CD14-positive monocyte (primary cell): ENCODE data around the gene NSMF. TPM values are rescaled to one million over a fixed set of nuclear protein-coding genes. Genes with fewer than 3 reads are reported as not detected.

Source experiments
- DNase-seq, 3 donors: peaks; one replicate each; pipeline ENCODE4 v3.0.0-alpha.2; 2011 to 2022
- H2AFZ ChIP-seq: 2 replicates; pipeline ENCODE4 v1.6.0; 2012; ENCODE audit warnings: mild to moderate bottlenecking, low read depth, low read length, inconsistent platforms; ENCODE audit not compliant: insufficient read depth, poor library complexity, severe bottlenecking
- H3K27ac ChIP-seq, 2 donors: 1 replicate in 1 of 2; 2 replicates in 1 of 2; pipeline ENCODE4 v1.5.1; 2012 to 2013; ENCODE audit warnings: low read length in 2 of 2, control low read depth in 1 of 2, inconsistent platforms in 1 of 2, low read depth in 1 of 2, mild to moderate bottlenecking in 1 of 2
- H3K27me3 ChIP-seq, 2 donors: one replicate each; pipeline versions ENCODE4 v1.6.0 to v1.6.1; 2011 to 2013; ENCODE audit warnings: low read length in 2 of 2; ENCODE audit not compliant: control insufficient read depth in 2 of 2, insufficient read depth in 2 of 2
- H3K36me3 ChIP-seq, 2 donors: replicated peaks in 1 of 2; 1 replicate in 1 of 2; 2 replicates in 1 of 2; pipeline versions ENCODE4 v1.5.1 to v1.6.1; 2012 to 2013; ENCODE audit warnings: low read length in 2 of 2, control low read depth in 1 of 2, inconsistent platforms in 1 of 2, mild to moderate bottlenecking in 1 of 2; ENCODE audit not compliant: insufficient read depth in 2 of 2, control insufficient read depth in 1 of 2
- H3K4me1 ChIP-seq, 2 donors: 1 replicate in 1 of 2; 2 replicates in 1 of 2; pipeline versions ENCODE4 v1.5.1 to v1.6.1; 2012 to 2013; ENCODE audit warnings: low read length in 2 of 2, control low read depth in 1 of 2, inconsistent platforms in 1 of 2, mild to moderate bottlenecking in 1 of 2, moderate library complexity in 1 of 2; ENCODE audit not compliant: insufficient read depth in 2 of 2, control insufficient read depth in 1 of 2
- H3K4me2 ChIP-seq: replicated peaks from 2 replicates; pipeline ENCODE3; 2012; ENCODE audit warnings: low read length, moderate library complexity, mild to moderate bottlenecking; ENCODE audit not compliant: poor library complexity, severe bottlenecking; ENCODE audit errors: extremely low read depth
- H3K4me3 ChIP-seq, 3 experiments: fragments of 200-600 bp in 1 of 3; sonication (generic) in 1 of 3; replicated peaks in 1 of 3; 1 replicate in 2 of 3; 2 replicates in 1 of 3; pipeline ENCODE4 v1.5.1; 2011 to 2013; ENCODE audit warnings: low read length in 3 of 3, mild to moderate bottlenecking in 3 of 3, control low read depth in 2 of 3, low read depth in 2 of 3, inconsistent platforms in 1 of 3, moderate library complexity in 1 of 3
- H3K79me2 ChIP-seq: 2 replicates; pipeline ENCODE4 v1.6.0; 2012; ENCODE audit warnings: mild to moderate bottlenecking, control low read depth, inconsistent platforms, low read length, moderate library complexity; ENCODE audit not compliant: insufficient read depth
- H3K9ac ChIP-seq: 2 replicates; pipeline ENCODE4 v1.6.0; 2017; ENCODE audit warnings: low read length, mild to moderate bottlenecking; ENCODE audit not compliant: insufficient read depth, poor library complexity, severe bottlenecking
- H3K9me3 ChIP-seq, 2 donors: replicated peaks in 1 of 2; 1 replicate in 1 of 2; 2 replicates in 1 of 2; pipeline versions ENCODE4 v1.5.1 to v1.6.1; 2012 to 2013; ENCODE audit warnings: low read length in 2 of 2, control low read depth in 1 of 2; ENCODE audit not compliant: control insufficient read depth in 1 of 2, insufficient read depth in 1 of 2
- H4K20me1 ChIP-seq: 2 replicates; pipeline ENCODE4 v1.6.0; 2012; ENCODE audit warnings: mild to moderate bottlenecking, low read length, control low read depth, moderate library complexity; ENCODE audit not compliant: insufficient read depth
- H3K27ac Mint-ChIP-seq, 7 donors: one replicate each; pipeline ENCODE4 v1.8.0; 2020; ENCODE audit warnings: mild to moderate bottlenecking in 7 of 7, mixed read lengths in 7 of 7, moderate library complexity in 6 of 7, inconsistent platforms in 2 of 7
- H3K27me3 Mint-ChIP-seq, 3 donors: one replicate each; pipeline ENCODE4 v1.8.0; 2021 to 2022; ENCODE audit warnings: low read depth in 3 of 3, mild to moderate bottlenecking in 3 of 3, mixed read lengths in 3 of 3, moderate library complexity in 3 of 3, inconsistent platforms in 1 of 3
- H3K36me3 Mint-ChIP-seq, 2 donors: one replicate each; pipeline ENCODE4 v1.8.0; 2020; ENCODE audit warnings: mixed read lengths in 2 of 2, inconsistent platforms in 1 of 2, mild to moderate bottlenecking in 1 of 2
- H3K4me1 Mint-ChIP-seq: one replicate; pipeline ENCODE4 v1.8.0; 2020; ENCODE audit warnings: mild to moderate bottlenecking, mixed read lengths
- H3K4me3 Mint-ChIP-seq, 2 donors: one replicate each; pipeline ENCODE4 v1.8.0; 2020; ENCODE audit warnings: mild to moderate bottlenecking in 2 of 2, mixed read lengths in 2 of 2, moderate library complexity in 1 of 2
- H3K9me3 Mint-ChIP-seq, 7 donors: one replicate each; pipeline ENCODE4 v1.8.0; 2020 to 2022; ENCODE audit warnings: mixed read lengths in 7 of 7, mild to moderate bottlenecking in 6 of 7, moderate library complexity in 6 of 7, inconsistent platforms in 2 of 7
- WGBS: methylation state at CpG from one replicate; pipeline ENCODE4 v1.1.5; 2013; ENCODE audit warnings: missing lambda C conversion rate; ENCODE audit not compliant: insufficient coverage; 5-methylcytosine and 5-hydroxymethylcytosine counted together
- intact Hi-C, 2 donors: fragments of 100-400 bp; cut with micrococcal nuclease; formaldehyde crosslinking; loops; one replicate each; pipeline versions ENCODE4 v1.15.0 to v1.15.1; 2023
- polyA plus RNA-seq, 3 donors: library from polyadenylated mRNA; depleted of rRNA in 1 of 3; unstranded in 2 of 3; stranded (reverse) in 1 of 3; fragments of 300-500 nt in 2 of 3; fragments of >200 nt in 1 of 3; fragmentation: Illumina TruSeq in 2 of 3; gene quantifications; 1 replicate in 2 of 3; 2 replicates in 1 of 3; pipeline ENCODE4 v1.2.3, GENCODE V29; 2012 to 2021
- TF ChIP-seq, protein P1 (sequence below): fragments of 200-600 bp; IDR thresholded peaks from one replicate; pipeline ENCODE4 v1.8.0; 2022; ENCODE audit warnings: antibody characterized with exemption, mild to moderate bottlenecking

NSMF gene
- polyA plus RNA-seq, 3 donors, result 4.6 to 68.4 (median 5.3) TPM

DNA sequence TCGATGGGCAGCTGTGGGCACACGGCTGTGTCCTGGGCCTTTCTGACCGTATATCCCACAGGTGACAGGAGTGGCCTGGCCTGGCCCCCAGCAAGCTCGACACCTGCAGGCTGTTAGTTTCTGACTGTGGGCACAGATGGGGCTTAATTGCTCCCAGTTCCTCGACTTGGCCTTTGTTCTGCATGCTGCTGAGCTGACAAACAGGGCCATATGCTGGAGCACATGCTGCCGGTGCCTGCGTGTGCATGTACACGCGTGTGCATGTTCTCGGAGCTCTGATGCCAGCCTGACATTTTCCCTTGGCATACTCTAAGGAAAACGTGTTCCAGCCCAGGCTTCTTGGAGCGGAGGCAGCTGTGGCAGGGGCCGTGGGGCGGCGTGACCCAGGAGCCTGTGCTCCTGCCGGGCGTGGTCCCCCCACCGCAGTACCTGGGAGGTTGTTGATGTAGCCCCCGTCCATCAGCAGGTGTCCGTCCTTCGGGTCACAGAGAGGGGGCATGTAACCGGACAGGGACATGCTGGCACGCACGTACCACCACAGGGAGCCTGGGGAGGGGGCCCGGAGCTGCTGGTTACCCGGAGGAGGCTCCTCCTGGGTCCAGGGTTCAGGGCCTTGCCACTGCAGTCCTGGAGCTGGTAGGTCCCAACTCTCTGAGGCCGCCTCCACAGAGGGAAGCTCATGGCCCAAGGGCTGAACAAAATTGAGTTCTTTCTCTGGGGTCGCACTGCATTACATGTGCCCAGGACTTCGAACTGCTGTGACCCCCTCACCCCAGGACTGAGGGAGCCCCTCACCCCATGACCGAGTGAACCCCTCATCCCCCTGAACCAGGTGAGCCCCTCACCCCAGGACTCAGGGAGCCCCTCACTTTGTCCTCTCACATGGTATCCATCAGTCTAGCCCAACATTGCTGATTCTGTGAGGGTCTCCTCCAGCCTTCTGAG lies 4.1 kb upstream of the NSMF start:
- 92% methylated on average over 28 of the region's 30 CpGs for WGBS
- Mint-ChIP-seq H3K27me3 (peaks cover 7 to 22% (median 11%) of the 10 kb centered on the region in 3 donors), H3K4me3 (peak overlapping the region in 1 of 2 donors; percentile 51), H3K27ac (no peak overlapping the region), H3K36me3 (no peaks in the 10 kb centered on the region), H3K4me1 (peaks cover 3% of the 10 kb centered on the region), H3K9me3 (peaks cover 0 to 14% (median 7%) of the 10 kb centered on the region in 7 donors)
- H3K4me1 ChIP-seq, result peaks cover 13 to 25% of the 10 kb centered on the region in 2 donors
- H3K79me2 ChIP-seq, result no peaks in the 10 kb centered on the region
- no peaks in the 10 kb centered on the region for H3K36me3 ChIP-seq
- H2AFZ ChIP-seq, result no peak overlapping the region
- no peaks in the 10 kb centered on the region for H4K20me1 ChIP-seq
- H3K9me3 ChIP-seq, result peaks cover 14 to 15% of the 10 kb centered on the region in 2 donors
- peaks cover 0 to 15% of the 10 kb centered on the region in 2 donors for H3K27me3 ChIP-seq
- H3K4me3 ChIP-seq, result no peak overlapping the region
- TF ChIP-seq, protein P1, sequence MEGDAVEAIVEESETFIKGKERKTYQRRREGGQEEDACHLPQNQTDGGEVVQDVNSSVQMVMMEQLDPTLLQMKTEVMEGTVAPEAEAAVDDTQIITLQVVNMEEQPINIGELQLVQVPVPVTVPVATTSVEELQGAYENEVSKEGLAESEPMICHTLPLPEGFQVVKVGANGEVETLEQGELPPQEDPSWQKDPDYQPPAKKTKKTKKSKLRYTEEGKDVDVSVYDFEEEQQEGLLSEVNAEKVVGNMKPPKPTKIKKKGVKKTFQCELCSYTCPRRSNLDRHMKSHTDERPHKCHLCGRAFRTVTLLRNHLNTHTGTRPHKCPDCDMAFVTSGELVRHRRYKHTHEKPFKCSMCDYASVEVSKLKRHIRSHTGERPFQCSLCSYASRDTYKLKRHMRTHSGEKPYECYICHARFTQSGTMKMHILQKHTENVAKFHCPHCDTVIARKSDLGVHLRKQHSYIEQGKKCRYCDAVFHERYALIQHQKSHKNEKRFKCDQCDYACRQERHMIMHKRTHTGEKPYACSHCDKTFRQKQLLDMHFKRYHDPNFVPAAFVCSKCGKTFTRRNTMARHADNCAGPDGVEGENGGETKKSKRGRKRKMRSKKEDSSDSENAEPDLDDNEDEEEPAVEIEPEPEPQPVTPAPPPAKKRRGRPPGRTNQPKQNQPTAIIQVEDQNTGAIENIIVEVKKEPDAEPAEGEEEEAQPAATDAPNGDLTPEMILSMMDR, result no peak
- DNase-seq, result peak in 1 of 3 donors; percentile 3
- H3K4me2 ChIP-seq, result no peak overlapping the region
- H3K27ac ChIP-seq, result no peak overlapping the region
- H3K9ac ChIP-seq, result no peak overlapping the region
- intact Hi-C loops, result loop anchor here in 1 of 2 donors (10.0 kb wide), 1 partner anchor 142 kb away; the partner anchor contains the start of gene ARRDC1

DNA sequence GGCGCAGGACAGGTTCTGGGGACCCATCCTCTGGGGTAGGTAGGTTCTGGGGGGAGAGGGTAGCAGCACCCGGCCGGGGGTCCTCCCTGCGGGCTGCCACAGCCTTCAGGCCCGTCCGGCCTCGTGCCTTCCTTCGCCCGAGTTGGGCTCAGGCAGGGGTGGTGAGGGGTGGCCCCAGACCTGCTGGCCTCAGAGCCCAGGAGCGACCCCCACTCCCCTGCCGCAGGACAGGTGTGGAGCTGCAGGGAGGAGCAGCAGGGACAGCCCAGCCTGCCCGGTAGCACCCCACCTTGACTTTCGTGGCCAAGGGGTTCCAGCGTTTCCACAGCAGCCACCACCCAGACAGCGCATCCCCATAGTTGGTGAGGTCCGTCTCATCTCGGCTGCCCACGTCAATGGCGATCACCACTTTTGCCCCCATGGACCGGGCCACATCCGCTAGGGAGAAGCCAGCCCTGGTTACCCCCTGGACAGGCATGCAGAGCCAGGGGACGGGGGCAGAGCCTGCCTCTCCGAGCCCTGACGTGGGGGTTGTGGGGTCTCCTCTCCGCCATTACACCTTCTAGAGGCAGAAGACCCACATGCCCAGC lies 3.4 kb upstream of the NSMF start:
- no peaks in the 10 kb centered on the region for H4K20me1 ChIP-seq
- peak in 1 of 3 donors; percentile 3 for DNase-seq
- peaks cover 7 to 22% (median 11%) of the 10 kb centered on the region in 3 donors for H3K27me3 Mint-ChIP-seq
- WGBS, result 92% methylated on average over 25 of the region's 25 CpGs
- peak overlapping the region in 1 of 2 donors; percentile 51 for H3K4me3 Mint-ChIP-seq
- H3K4me1 Mint-ChIP-seq, result peaks cover 3% of the 10 kb centered on the region
- H3K36me3 Mint-ChIP-seq, result no peaks in the 10 kb centered on the region
- no peak overlapping the region for H3K4me2 ChIP-seq
- H3K9me3 ChIP-seq, result peaks cover 14 to 15% of the 10 kb centered on the region in 2 donors
- H2AFZ ChIP-seq, result peak overlapping the region; percentile 29
- H3K79me2 ChIP-seq, result no peaks in the 10 kb centered on the region
- intact Hi-C loops, result loop anchor here in 1 of 2 donors (10.0 kb wide), 1 partner anchor 142 kb away; the partner anchor contains the start of gene ARRDC1
- no peak overlapping the region for H3K9ac ChIP-seq
- no peak overlapping the region for H3K27ac Mint-ChIP-seq
- H3K36me3 ChIP-seq, result no peaks in the 10 kb centered on the region
- no peak overlapping the region for H3K4me3 ChIP-seq
- H3K27ac ChIP-seq, result no peak overlapping the region
- peaks cover 0 to 14% (median 7%) of the 10 kb centered on the region in 7 donors for H3K9me3 Mint-ChIP-seq
- H3K27me3 ChIP-seq, result peaks cover 0 to 15% of the 10 kb centered on the region in 2 donors
- peaks cover 18 to 32% of the 10 kb centered on the region in 2 donors for H3K4me1 ChIP-seq
- TF ChIP-seq, protein P1, result no peak
